ENCODE measurements around the gene NLGN1. TPM values are rescaled to one million over a fixed set of nuclear protein-coding genes. Genes with fewer than 3 reads are reported as not detected.

NLGN1 gene
- total RNA-seq, 1 donor from 2014 or later: 3.9 TPM

DNA sequence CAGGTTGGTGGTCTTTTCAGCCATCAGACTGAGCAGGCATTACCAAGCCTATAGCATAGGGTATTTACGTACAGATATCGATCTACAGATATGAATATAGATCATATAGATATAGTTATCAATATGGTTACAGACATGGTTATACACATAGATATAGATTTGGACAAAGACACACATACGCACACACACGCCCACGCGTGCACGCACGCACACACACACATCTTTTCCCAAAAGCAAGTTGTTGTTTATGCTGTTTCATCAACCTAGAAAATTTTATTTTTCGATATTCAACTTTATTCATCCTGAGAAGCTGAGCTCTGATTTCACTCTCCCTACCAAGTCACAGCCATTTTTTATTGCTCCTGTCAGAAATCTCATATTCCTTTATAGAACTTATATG is 309.1 kb downstream of the NLGN1 start:
- Histone ChIP-seq H3K27ac (no peak overlapping the region), H3K9me3 (no peaks in the 10 kb centered on the region), H3K27me3 (ENCODE audit: low read depth) (no peaks in the 10 kb centered on the region), H3K36me3 (no peaks in the 10 kb centered on the region), H3K4me3 (no peak overlapping the region), H3K4me1 (no peaks in the 10 kb centered on the region)
- ATAC-seq: no peak
- no peak for DNase-seq
- TF ChIP-seq, protein P1, sequence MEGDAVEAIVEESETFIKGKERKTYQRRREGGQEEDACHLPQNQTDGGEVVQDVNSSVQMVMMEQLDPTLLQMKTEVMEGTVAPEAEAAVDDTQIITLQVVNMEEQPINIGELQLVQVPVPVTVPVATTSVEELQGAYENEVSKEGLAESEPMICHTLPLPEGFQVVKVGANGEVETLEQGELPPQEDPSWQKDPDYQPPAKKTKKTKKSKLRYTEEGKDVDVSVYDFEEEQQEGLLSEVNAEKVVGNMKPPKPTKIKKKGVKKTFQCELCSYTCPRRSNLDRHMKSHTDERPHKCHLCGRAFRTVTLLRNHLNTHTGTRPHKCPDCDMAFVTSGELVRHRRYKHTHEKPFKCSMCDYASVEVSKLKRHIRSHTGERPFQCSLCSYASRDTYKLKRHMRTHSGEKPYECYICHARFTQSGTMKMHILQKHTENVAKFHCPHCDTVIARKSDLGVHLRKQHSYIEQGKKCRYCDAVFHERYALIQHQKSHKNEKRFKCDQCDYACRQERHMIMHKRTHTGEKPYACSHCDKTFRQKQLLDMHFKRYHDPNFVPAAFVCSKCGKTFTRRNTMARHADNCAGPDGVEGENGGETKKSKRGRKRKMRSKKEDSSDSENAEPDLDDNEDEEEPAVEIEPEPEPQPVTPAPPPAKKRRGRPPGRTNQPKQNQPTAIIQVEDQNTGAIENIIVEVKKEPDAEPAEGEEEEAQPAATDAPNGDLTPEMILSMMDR (IDR thresholded peaks at IDR 0.05): no peak
- intact Hi-C loops (cut with DNase I): no loop called here

- TF ChIP-seq, protein P1 (IDR thresholded peaks at IDR 0.05): no peak
- no peak for DNase-seq
- H3K4me3 ChIP-seq: no peak overlapping the region
- intact Hi-C loops (cut with DNase I): no loop called here
- H3K9me3 ChIP-seq: no peaks in the 10 kb centered on the region
- H3K27me3 ChIP-seq (ENCODE audit: low read depth): no peaks in the 10 kb centered on the region
- no peak for ATAC-seq
- H3K4me1 ChIP-seq: no peaks in the 10 kb centered on the region
- H3K36me3 ChIP-seq: no peaks in the 10 kb centered on the region
- no peak overlapping the region for H3K27ac ChIP-seq
Observed at GRCh38 chr3:173708191-173708590, 310.6 kb downstream of the NLGN1 start.

- Histone ChIP-seq H3K27me3 (ENCODE audit: low read depth) (no peaks in the 10 kb centered on the region), H3K36me3 (no peaks in the 10 kb centered on the region), H3K4me3 (no peak overlapping the region), H3K9me3 (no peaks in the 10 kb centered on the region), H3K4me1 (no peaks in the 10 kb centered on the region), H3K27ac (no peak overlapping the region)
- no peak for DNase-seq
- TF ChIP-seq, protein P1 (IDR thresholded peaks at IDR 0.05): no peak
- intact Hi-C loops (cut with DNase I): no loop called here
- no peak for ATAC-seq
Observed at GRCh38 chr3:173709026-173709425, 311.5 kb downstream of the NLGN1 start.

DNA sequence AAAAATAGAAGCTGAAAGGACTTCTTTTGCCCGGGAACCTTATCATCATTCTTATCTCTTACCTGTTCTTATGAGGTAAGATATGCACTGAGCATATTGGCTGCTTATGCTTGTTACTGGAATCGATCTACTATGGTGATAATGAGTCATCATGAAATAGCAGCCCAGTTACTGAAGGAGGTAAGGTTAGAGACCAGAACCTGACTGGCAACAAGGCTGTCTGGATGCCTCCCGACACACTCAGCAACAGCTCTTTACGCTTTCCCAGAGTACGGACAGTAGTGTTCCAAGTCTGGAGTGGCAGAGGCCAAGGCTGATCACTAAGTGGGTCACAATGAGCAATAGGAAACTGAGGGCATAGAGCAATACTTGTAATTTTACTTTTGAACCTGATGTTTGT is 314.1 kb downstream of the NLGN1 start:
- TF ChIP-seq, protein P1 (IDR thresholded peaks at IDR 0.05): no peak
- no peaks in the 10 kb centered on the region for H3K9me3 ChIP-seq
- no peaks in the 10 kb centered on the region for H3K4me1 ChIP-seq
- no peak overlapping the region for H3K27ac ChIP-seq
- ATAC-seq (peak; percentile 70 to 96), DNase-seq (no peak)
- H3K4me3 ChIP-seq: no peak overlapping the region
- H3K27me3 ChIP-seq (ENCODE audit: low read depth): no peaks in the 10 kb centered on the region
- H3K36me3 ChIP-seq: no peaks in the 10 kb centered on the region
- intact Hi-C loops (cut with DNase I): no loop called here

DNA sequence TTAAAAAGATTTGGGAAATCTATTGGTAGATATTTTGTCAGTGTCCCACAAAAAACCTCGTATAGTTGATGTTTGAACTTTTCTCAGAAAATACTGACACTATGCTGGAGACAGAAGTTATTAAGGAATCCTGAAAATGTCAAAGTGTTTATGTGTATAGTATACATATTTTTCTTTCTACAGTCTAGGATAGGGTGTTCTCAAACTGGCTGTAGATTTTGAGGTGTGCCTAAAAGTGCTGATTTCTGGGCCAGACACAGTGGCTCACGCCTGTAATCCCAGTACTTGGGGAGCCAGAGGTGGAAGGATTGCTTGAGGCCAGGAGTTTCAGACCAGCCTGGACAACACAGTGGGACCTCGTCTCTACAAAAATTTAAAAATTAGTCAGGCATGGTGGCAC is 322.0 kb downstream of the NLGN1 start:
- ATAC-seq: no peak
- intact Hi-C loops (cut with DNase I): no loop called here

More for the DNA sequence above, 322.0 kb downstream of the NLGN1 start:
- DNase-seq: no peak
- Histone ChIP-seq H3K9me3 (no peaks in the 10 kb centered on the region), H3K4me3 (no peak overlapping the region), H3K36me3 (no peaks in the 10 kb centered on the region), H3K27ac (no peak overlapping the region), H3K4me1 (no peaks in the 10 kb centered on the region), H3K27me3 (ENCODE audit: low read depth) (no peaks in the 10 kb centered on the region)
- TF ChIP-seq, protein P1 (IDR thresholded peaks at IDR 0.05): no peak

Measured in lower lobe of right lung (tissue), 2 donors.